ENCODE data around the gene TTC7B. TPM values are rescaled to one million over a fixed set of nuclear protein-coding genes. Genes with fewer than 3 reads are reported as not detected.

The TTC7B gene
- total and polyA plus RNA-seq, 2 of the 8 experiments (the other 6 are each of a cell fraction or from before 2014, with no cell fraction given), result 23.7 to 34.0 TPM

DNA sequence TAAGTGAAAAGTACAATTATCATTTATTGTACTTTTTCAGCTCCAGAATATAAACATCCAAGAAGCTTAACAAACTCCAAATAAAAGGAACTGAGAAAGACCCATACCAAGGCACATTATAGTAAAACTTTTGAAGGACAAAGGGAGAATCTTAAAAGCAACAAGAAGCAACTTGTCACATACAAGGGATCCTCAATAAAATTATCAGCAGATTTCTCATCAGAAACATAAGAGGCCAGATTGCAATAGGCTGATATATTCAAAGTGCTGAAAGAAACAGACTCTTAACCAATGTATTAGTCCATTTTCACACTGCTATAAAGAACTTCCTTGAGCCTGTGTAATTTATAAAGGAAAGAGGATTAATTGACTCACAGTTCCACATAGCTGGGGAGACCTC, 48.3 kb downstream of the TTC7B start:
- POLR2A ChIA-PET (ENCODE audit: partially characterized antibody), result interaction anchor here (0.8 kb wide), 1 partner anchor 100 kb away, joined by 3 read pairs; no protein-coding TSS in a partner anchor
- Histone ChIP-seq H3K23me2 (ENCODE audit: low read depth, low read length) (no peaks in the 10 kb centered on the region), H3K4me2 (ENCODE audit: insufficient read depth in 1 of 2, low read depth in 2 of 2, low read length in 2 of 2) (no peak overlapping the region), H3K27ac (ENCODE audit: low read depth, low read length) (no peak overlapping the region), H3K56ac (replicated peaks; ENCODE audit: insufficient read length, low read depth, low read length) (no peak overlapping the region), H3K9ac (replicated peaks in 1 of 4; ENCODE audit: extremely low read depth in 1 of 4, low read depth in 3 of 4, low read length in 3 of 4) (no peak overlapping the region), H3K4ac (replicated peaks; ENCODE audit: insufficient read length, low read depth, low read length) (no peak overlapping the region), H2BK5ac (ENCODE audit: low read depth, low read length) (no peak overlapping the region), H3K4me3 (ENCODE audit: extremely low read depth in 1 of 4, insufficient read depth in 2 of 4, low read depth in 3 of 4, low read length in 4 of 4) (no peak overlapping the region), H2AK5ac (ENCODE audit: low read depth, low read length) (no peak overlapping the region), H3K4me1 (replicated peaks in 1 of 4; ENCODE audit: control insufficient read depth in 3 of 4, insufficient read depth in 4 of 4, low read length in 3 of 4) (no peaks in the 10 kb centered on the region), H3K27me3 (replicated peaks in 1 of 4; ENCODE audit: control insufficient read depth in 3 of 4, extremely low read depth in 1 of 4, insufficient read depth in 3 of 4, low read length in 3 of 4) (no peaks in the 10 kb centered on the region), H4K91ac (replicated peaks; ENCODE audit: insufficient read length, low read length) (no peak overlapping the region), H2BK120ac (replicated peaks; ENCODE audit: low read depth, low read length) (no peak overlapping the region), H2AFZ (ENCODE audit: low read length) (no peak overlapping the region), H3K79me2 (ENCODE audit: control insufficient read depth in 1 of 2, insufficient read depth in 2 of 2, low read length in 2 of 2) (no peaks in the 10 kb centered on the region), H3K14ac (ENCODE audit: insufficient read length) (no peak overlapping the region), H3K18ac (ENCODE audit: extremely low read depth, low read length) (no peak overlapping the region), H2BK20ac (ENCODE audit: low read length) (no peak overlapping the region), H4K20me1 (replicated peaks in 1 of 2; ENCODE audit: control insufficient read depth in 1 of 2, insufficient read depth in 2 of 2, low read length in 2 of 2) (no peaks in the 10 kb centered on the region), H3K79me1 (ENCODE audit: low read depth, low read length) (no peaks in the 10 kb centered on the region), H4K5ac (ENCODE audit: insufficient read length, low read depth, low read length) (no peak overlapping the region), H3K23ac (ENCODE audit: insufficient read length) (no peak overlapping the region), H4K8ac (ENCODE audit: extremely low read depth, insufficient read depth, low read length) (no peak overlapping the region), H3K9me3 (ENCODE audit: insufficient read depth in 2 of 2, low read depth in 1 of 2, low read length in 1 of 2) (no peaks in the 10 kb centered on the region), H2BK12ac (ENCODE audit: low read depth, low read length) (no peak overlapping the region), H3K36me3 (ENCODE audit: control insufficient read depth in 2 of 4, insufficient read depth in 4 of 4, low read length in 3 of 4) (no peaks in the 10 kb centered on the region), H2BK15ac (ENCODE audit: low read length) (no peak overlapping the region)
- DNase-seq (ENCODE audit: low read depth in 1 of 2, low spot score in 2 of 2) (no peak), FAIRE-seq (no peak)
- CTCF ChIA-PET (ENCODE audit: partially characterized antibody), result interaction anchor here (1.2 to 5.1 kb wide), 4 partner anchors 8 to 479 kb away, joined by 3 to 45 read pairs (median 6); no protein-coding TSS in a partner anchor
- TF ChIP-seq HDAC6 (IDR thresholded peaks at IDR 0.05; ENCODE audit: low read depth, low read length) (no peak), PHF8 (conservative IDR thresholded peaks at IDR 0.05; ENCODE audit: low read depth, low read length) (no peak), E2F6 (IDR thresholded peaks at IDR 0.05) (no peak), BCL11A (IDR thresholded peaks at IDR 0.05; ENCODE audit: low read depth in 2 of 2, low read length in 2 of 2) (no peak), CHD2 (IDR thresholded peaks at IDR 0.05; ENCODE audit: low read length) (no peak), JUN (IDR thresholded peaks at IDR 0.05; ENCODE audit: low read depth, low read length) (no peak), SIX5 (IDR thresholded peaks at IDR 0.05; ENCODE audit: low read depth, low read length) (no peak)
